ENCODE data around the gene CCDC137. TPM values are rescaled to one million over a fixed set of nuclear protein-coding genes. Genes with fewer than 3 reads are reported as not detected.

CCDC137 gene
- total and polyA plus RNA-seq, 2 of the 13 experiments (the other 11 are each of a cell fraction or from before 2014, with no cell fraction given): 14.6 to 39.1 TPM

GRCh38 chr17:81722184-81723120 lies 55.9 kb downstream of the CCDC137 start (continued):
- TF ChIP-seq ZBED4 (CRISPR knock-in tag; IDR thresholded peaks at IDR 0.05; ENCODE audit: borderline replicate concordance) (no peak), ZBTB49 (CRISPR knock-in tag; IDR thresholded peaks at IDR 0.05; ENCODE audit: borderline replicate concordance) (no peak), CREB3 (CRISPR knock-in tag; IDR thresholded peaks at IDR 0.05) (no peak), ZNF160 (CRISPR knock-in tag; IDR thresholded peaks at IDR 0.05) (peak; percentile 48; the same call in 1 of the 2 replicates), ZBTB26 (CRISPR knock-in tag; IDR thresholded peaks at IDR 0.05; ENCODE audit: borderline replicate concordance) (no peak), ASH2L (IDR thresholded peaks at IDR 0.05; ENCODE audit: insufficient read length, low read depth, low read length) (no peak), HOXA5 (CRISPR knock-in tag; IDR thresholded peaks at IDR 0.05) (no peak), ZNF292 (CRISPR knock-in tag; IDR thresholded peaks at IDR 0.05; ENCODE audit: borderline replicate concordance, low read depth) (0 out of 2 replicates have a peak, but pooled peaks have one; percentile 22), RXRB (CRISPR knock-in tag; IDR thresholded peaks at IDR 0.05; ENCODE audit: borderline replicate concordance) (no peak), ZNF605 (CRISPR knock-in tag; IDR thresholded peaks at IDR 0.05) (peak; percentile 81), GPBP1L1 (CRISPR knock-in tag; IDR thresholded peaks at IDR 0.05) (no peak), NR2F1 (CRISPR knock-in tag; IDR thresholded peaks at IDR 0.05) (no peak), ZFP1 (CRISPR knock-in tag; IDR thresholded peaks at IDR 0.05) (no peak), ZNF674 (CRISPR knock-in tag; IDR thresholded peaks at IDR 0.05; ENCODE audit: low read depth) (no peak), IKZF1 (IDR thresholded peaks at IDR 0.05) (no peak), NCOA2 (CRISPR knock-in tag; IDR thresholded peaks at IDR 0.05) (no peak), GLI4 (CRISPR knock-in tag; IDR thresholded peaks at IDR 0.05; ENCODE audit: borderline replicate concordance) (no peak), ZNF672 (CRISPR knock-in tag; IDR thresholded peaks at IDR 0.05) (no peak), TAF1 (CRISPR knock-in tag; IDR thresholded peaks at IDR 0.05) (peak; percentile 38; the same call in 1 of the 2 replicates)
